Measurements from ENCODE around the gene PIGN.

DNA sequence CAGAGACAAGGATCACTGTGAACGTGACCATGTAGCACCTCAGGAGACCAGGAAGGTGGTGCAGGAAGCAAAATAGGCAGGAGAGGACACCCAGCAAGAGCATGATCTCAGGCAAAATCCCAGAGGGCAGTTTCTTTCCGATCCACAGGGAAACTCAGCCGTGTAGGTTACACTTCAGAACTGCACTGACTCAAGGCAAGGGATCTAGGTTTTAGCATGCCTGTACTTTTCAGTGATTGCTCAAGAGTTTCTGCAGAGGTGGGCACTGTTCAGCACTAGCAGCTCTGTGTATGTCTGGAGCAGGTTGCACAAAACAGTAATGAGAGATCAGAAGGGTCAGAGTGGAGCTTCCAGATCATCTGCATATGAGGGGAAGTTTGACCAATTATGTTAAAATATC lies 177.3 kb downstream of the PIGN start:
- TF ChIP-seq POLR2AphosphoS5 (IDR thresholded peaks at IDR 0.05; ENCODE audit: low read depth, low read length) (no peak), SP1 (IDR thresholded peaks at IDR 0.05; ENCODE audit: low read depth, low read length) (no peak), EZH2 (IDR thresholded peaks at IDR 0.05; ENCODE audit: low read depth, low read length, severe bottlenecking) (no peak), TAF7 (optimal IDR thresholded peaks at IDR 0.05; ENCODE audit: borderline replicate concordance, low read depth, low read length) (no peak), KDM5A (IDR thresholded peaks at IDR 0.05; ENCODE audit: low read length) (no peak), GABPA (IDR thresholded peaks at IDR 0.05; ENCODE audit: borderline replicate concordance, insufficient read depth, low read length) (no peak), CEBPB (IDR thresholded peaks at IDR 0.05; ENCODE audit: low read depth, low read length) (no peak), POLR2A (IDR thresholded peaks at IDR 0.05; ENCODE audit: control extremely low read depth in 1 of 2, low read depth in 2 of 2, low read length in 2 of 2) (no peak), PHF8 (conservative IDR thresholded peaks at IDR 0.05; ENCODE audit: low read depth, low read length) (no peak)
- TF ChIP-seq, protein P1, sequence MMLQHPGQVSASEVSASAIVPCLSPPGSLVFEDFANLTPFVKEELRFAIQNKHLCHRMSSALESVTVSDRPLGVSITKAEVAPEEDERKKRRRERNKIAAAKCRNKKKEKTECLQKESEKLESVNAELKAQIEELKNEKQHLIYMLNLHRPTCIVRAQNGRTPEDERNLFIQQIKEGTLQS (IDR thresholded peaks at IDR 0.05; ENCODE audit: insufficient read depth, low read depth, low read length): no peak
- TF ChIP-seq, protein P2, sequence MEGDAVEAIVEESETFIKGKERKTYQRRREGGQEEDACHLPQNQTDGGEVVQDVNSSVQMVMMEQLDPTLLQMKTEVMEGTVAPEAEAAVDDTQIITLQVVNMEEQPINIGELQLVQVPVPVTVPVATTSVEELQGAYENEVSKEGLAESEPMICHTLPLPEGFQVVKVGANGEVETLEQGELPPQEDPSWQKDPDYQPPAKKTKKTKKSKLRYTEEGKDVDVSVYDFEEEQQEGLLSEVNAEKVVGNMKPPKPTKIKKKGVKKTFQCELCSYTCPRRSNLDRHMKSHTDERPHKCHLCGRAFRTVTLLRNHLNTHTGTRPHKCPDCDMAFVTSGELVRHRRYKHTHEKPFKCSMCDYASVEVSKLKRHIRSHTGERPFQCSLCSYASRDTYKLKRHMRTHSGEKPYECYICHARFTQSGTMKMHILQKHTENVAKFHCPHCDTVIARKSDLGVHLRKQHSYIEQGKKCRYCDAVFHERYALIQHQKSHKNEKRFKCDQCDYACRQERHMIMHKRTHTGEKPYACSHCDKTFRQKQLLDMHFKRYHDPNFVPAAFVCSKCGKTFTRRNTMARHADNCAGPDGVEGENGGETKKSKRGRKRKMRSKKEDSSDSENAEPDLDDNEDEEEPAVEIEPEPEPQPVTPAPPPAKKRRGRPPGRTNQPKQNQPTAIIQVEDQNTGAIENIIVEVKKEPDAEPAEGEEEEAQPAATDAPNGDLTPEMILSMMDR (IDR thresholded peaks at IDR 0.05; ENCODE audit: control extremely low read depth in 1 of 3, insufficient read depth in 1 of 3, low read depth in 1 of 3, low read length in 3 of 3): no peak

All from H1 (cell line).